Brain microvascular endothelial cell (primary cell): ENCODE data around the gene EIF4G1.

ENCODE experiments used
- DNase-seq: peaks from one replicate; pipeline ENCODE4 v3.0.0-alpha.2; 2020
- H3K27ac ChIP-seq: fragments of 250-450 bp; sonication (Bioruptor Pico); 2 replicates; pipeline ENCODE4 v1.5.1; 2020; ENCODE audit warnings: mild to moderate bottlenecking, moderate library complexity
- H3K27me3 ChIP-seq: fragments of 250-450 bp; sonication (Bioruptor Pico); replicated peaks from 2 replicates; pipeline ENCODE4 v1.5.1; 2020; ENCODE audit warnings: mild to moderate bottlenecking
- H3K36me3 ChIP-seq: fragments of 250-450 bp; sonication (Bioruptor Pico); replicated peaks from 2 replicates; pipeline ENCODE4 v1.5.1; 2020; ENCODE audit warnings: mild to moderate bottlenecking
- H3K4me3 ChIP-seq: 2 replicates; pipeline ENCODE4 v1.5.1; 2011; ENCODE audit warnings: low read depth, mild to moderate bottlenecking, control low read depth, low read length, moderate library complexity
- in situ Hi-C: cut with HindIII; loops from 2 replicates; pipeline ENCODE4 v1.10.0; 2017; ENCODE audit warnings: low sequenced_read_pairs, low pct_ligation_motif_present
- TF ChIP-seq, protein P1 (sequence below): IDR thresholded peaks from 2 replicates; pipeline ENCODE4 v1.5.1; 2011; ENCODE audit warnings: low read depth, mild to moderate bottlenecking, moderate library complexity, low read length, control low read depth, inconsistent platforms; ENCODE audit errors: missing control alignments

The EIF4G1 gene

DNA sequence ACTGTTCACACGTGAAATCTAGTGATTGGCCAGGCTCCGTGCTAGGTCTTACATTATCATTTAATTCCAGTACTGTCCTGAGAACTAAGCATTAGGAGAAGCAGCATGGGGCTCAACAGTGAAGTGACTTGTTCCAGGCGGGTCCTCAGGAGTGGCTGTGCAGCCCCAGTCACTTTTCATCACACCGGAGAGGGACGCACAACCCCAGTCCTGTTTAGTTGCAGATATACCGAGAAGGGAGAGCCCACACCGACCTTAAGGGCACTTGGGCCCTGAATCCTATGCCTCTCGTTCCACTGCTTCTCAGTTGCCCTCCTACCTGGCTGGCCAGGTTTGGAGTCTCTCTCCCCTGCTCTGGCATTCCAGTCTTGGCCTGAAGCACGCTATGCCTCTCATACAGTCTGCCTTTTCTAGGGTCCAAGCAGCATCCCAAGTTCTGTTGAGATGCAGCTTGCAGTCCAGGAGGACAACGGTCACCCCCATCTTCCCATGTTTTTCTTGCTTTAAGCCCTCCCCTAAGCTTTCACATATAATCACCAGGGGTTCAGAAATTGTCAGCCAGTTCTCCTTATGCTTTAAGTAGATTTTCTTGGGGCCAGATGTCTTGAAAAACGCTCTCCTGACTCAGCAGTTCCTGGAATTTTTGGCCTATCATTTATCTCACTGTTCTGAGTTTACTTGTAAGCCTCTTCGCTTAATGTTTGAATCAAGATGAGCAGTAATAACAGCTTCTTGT is 33.1 kb downstream of the EIF4G1 start:
- H3K27me3 ChIP-seq: no peaks in the 10 kb centered on the region
- no peak overlapping the region for H3K27ac ChIP-seq
- TF ChIP-seq, protein P1, sequence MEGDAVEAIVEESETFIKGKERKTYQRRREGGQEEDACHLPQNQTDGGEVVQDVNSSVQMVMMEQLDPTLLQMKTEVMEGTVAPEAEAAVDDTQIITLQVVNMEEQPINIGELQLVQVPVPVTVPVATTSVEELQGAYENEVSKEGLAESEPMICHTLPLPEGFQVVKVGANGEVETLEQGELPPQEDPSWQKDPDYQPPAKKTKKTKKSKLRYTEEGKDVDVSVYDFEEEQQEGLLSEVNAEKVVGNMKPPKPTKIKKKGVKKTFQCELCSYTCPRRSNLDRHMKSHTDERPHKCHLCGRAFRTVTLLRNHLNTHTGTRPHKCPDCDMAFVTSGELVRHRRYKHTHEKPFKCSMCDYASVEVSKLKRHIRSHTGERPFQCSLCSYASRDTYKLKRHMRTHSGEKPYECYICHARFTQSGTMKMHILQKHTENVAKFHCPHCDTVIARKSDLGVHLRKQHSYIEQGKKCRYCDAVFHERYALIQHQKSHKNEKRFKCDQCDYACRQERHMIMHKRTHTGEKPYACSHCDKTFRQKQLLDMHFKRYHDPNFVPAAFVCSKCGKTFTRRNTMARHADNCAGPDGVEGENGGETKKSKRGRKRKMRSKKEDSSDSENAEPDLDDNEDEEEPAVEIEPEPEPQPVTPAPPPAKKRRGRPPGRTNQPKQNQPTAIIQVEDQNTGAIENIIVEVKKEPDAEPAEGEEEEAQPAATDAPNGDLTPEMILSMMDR: no peak
- no peak for DNase-seq
- no peak overlapping the region for H3K4me3 ChIP-seq
- in situ Hi-C loops: no loop called here
- no peaks in the 10 kb centered on the region for H3K36me3 ChIP-seq

DNA sequence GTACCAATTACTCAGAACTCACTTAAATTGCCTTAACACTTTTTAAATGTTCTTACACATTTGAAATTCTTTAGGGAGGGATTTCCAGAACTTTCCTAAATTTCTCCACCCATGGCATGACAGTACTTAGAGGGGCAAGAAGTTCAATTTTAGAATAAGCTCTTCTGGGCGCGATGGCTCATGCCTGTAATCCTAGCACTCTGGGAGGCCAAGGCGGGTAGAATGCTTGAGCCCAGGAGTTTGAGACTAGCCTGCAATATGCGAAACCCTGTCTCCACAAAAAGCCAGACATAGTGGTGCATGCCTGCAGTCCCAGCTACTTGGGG is 33.6 kb downstream of the EIF4G1 start:
- no peak overlapping the region for H3K27ac ChIP-seq
- H3K27me3 ChIP-seq: no peaks in the 10 kb centered on the region
- H3K4me3 ChIP-seq: no peak overlapping the region
- DNase-seq: no peak
- in situ Hi-C loops: no loop called here
- TF ChIP-seq, protein P1: no peak
- no peaks in the 10 kb centered on the region for H3K36me3 ChIP-seq

DNA sequence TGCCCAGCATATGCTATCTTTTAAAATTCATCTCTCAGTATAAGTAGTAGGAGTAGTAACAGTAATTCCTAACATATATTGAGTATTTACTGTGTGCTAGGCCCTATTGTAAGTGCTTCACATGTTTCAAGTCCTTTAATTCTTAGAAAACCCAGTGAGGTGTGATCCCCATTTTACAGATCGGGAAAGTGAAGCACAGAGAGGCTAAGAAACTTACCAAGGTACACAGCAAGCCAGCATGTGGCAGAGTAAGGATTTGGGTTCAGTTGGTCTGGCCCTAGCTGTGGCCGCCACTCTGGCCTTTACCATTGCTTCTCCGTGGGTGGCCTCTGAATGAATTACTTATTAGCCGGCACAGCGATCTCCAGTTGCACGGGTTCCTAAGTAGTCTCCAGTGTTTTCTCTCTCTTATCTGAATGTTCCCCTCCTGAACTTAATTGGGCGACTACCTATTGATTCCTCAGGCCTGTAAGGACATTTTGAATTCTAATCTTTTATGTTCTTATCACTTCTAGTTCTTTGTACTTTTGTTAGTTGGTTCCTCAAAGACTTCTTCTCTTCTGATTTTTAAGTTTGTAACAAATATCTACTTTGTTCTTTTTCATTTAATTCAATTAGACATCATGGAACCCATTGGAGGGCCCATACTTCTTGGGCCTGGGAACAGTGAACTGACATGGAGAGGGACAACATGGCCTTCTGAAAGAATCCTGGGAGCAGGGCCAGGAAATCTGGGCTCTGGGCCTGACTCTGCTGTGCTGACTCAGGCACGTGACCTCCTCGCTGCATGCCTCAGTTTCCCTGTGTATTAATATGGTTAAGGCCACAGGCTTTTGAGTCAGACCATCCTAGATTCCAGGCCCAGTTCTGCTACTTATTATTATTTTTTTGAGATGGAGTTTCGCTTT is 35.4 kb downstream of the EIF4G1 start:
- no peak overlapping the region for H3K27ac ChIP-seq
- H3K36me3 ChIP-seq: no peaks in the 10 kb centered on the region
- no peak for DNase-seq
- in situ Hi-C loops: loop anchor here (25.0 kb wide), 1 partner anchor 187 kb away; no protein-coding TSS in a partner anchor
- no peaks in the 10 kb centered on the region for H3K27me3 ChIP-seq
- TF ChIP-seq, protein P1: no peak
- no peak overlapping the region for H3K4me3 ChIP-seq

DNA sequence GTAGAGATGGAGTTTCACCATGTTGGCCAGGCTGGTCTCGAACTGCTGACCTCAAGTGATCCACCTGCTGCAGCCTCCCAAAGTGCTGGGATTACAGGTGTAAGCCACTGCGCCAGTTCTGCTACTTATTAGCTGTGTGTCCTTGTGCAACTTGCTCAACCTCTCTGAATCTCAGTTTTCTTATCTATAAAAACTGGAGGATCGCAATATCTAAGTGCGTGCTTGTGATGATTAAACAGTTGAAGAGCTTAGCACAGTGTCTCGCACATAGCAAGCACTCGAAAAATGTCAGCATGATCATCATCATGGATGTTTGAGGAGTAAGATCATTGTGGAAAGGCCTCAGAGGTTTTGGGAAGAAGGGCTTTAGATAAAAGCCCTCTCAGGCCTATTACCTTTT is 36.2 kb downstream of the EIF4G1 start:
- Histone ChIP-seq H3K27me3 (no peaks in the 10 kb centered on the region), H3K4me3 (no peak overlapping the region), H3K36me3 (no peaks in the 10 kb centered on the region), H3K27ac (no peak overlapping the region)
- TF ChIP-seq, protein P1: no peak
- DNase-seq: no peak
- in situ Hi-C loops: loop anchor here (25.0 kb wide), 1 partner anchor 187 kb away; no protein-coding TSS in a partner anchor

DNA sequence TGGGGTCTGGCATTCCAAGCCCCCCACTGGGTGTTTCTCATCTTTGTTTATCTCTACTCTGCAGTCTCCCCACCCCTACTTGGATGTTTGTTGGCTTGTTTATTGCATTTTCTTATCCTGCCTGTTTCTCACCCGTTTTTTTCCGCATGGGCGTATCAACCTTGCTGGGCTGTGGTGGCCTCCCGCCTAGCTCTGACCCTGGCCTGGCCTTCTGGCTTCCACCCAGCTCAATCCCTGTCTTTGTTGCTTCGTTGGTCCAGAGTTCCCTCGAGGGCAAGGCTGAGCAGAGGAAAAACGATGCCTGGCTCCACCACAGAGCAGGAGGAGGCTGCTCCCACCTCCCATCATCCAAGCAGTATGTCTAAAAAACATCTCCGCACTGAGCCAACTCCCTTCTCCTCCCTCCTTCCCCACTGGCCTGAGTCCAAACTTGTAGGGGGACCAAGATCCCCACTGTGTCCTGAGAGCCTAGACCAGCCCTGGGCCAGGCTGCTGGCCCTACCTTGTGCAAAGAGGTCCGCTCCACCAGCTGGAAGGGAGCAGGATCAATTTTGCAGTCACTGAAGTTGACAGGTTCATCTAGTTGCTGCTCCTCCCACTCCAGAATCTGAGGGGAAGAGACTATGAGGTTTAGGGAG is 37.2 kb downstream of the EIF4G1 start:
- H3K27ac ChIP-seq: no peak overlapping the region
- no peaks in the 10 kb centered on the region for H3K36me3 ChIP-seq
- H3K4me3 ChIP-seq: no peak overlapping the region
- H3K27me3 ChIP-seq: no peaks in the 10 kb centered on the region
- in situ Hi-C loops: loop anchor here (25.0 kb wide), 1 partner anchor 186 kb away; no protein-coding TSS in a partner anchor
- TF ChIP-seq, protein P1: no peak
- DNase-seq: no peak
